Keratinocyte (primary cell): ENCODE measurements around the gene L1CAM. TPM values are rescaled to one million over a fixed set of nuclear protein-coding genes. Genes with fewer than 3 reads are reported as not detected.

Source experiments
- DNase-seq: peaks from one replicate; pipeline ENCODE4 v3.0.0-alpha.2; 2011; ENCODE audit warnings: low read depth, missing footprints, low spot score
- FAIRE-seq: peaks from 2 replicates; lab custom pipeline; 2011; peaks lifted over from hg19 to GRCh38; lab: Jason Lieb, UNC
- H2AFZ ChIP-seq: 2 replicates; pipeline ENCODE4 v1.6.0; 2012; ENCODE audit warnings: low read length, control low read depth, inconsistent platforms; ENCODE audit not compliant: control insufficient read depth
- H3K27ac ChIP-seq: 2 replicates; pipeline ENCODE4 v1.5.1; 2011; ENCODE audit warnings: low read length; ENCODE audit not compliant: control insufficient read depth, insufficient read depth
- H3K27me3 ChIP-seq: 3 replicates; pipeline ENCODE4 v1.6.0; 2011; ENCODE audit warnings: low read length; ENCODE audit not compliant: control insufficient read depth, insufficient read depth; ENCODE audit errors: extremely low read depth
- H3K36me3 ChIP-seq, 2 experiments: 2 replicates in 1 of 2; 3 replicates in 1 of 2; pipeline ENCODE4 v1.5.1; 2011; ENCODE audit warnings: low read length in 2 of 2, mild to moderate bottlenecking in 1 of 2; ENCODE audit not compliant: control insufficient read depth in 2 of 2, insufficient read depth in 2 of 2; ENCODE audit errors: extremely low read depth in 1 of 2
- H3K4me1 ChIP-seq: 3 replicates; pipeline ENCODE4 v1.5.1; 2011; ENCODE audit warnings: low read length; ENCODE audit not compliant: control insufficient read depth, insufficient read depth; ENCODE audit errors: extremely low read depth
- H3K4me2 ChIP-seq: 3 replicates; pipeline ENCODE4 v1.6.0; 2011; ENCODE audit warnings: low read depth, low read length; ENCODE audit not compliant: control insufficient read depth, insufficient read depth; ENCODE audit errors: extremely low read depth
- H3K4me3 ChIP-seq, 3 experiments: fragments of 200-600 bp in 1 of 3; sonication (generic) in 1 of 3; 2 replicates in 2 of 3; 3 replicates in 1 of 3; pipeline ENCODE4 v1.5.1; 2011 to 2016; ENCODE audit warnings: low read length in 3 of 3, mild to moderate bottlenecking in 3 of 3, control low read depth in 2 of 3, inconsistent platforms in 1 of 3, low read depth in 1 of 3, mixed read lengths in 1 of 3, mixed run types in 1 of 3, moderate library complexity in 1 of 3; ENCODE audit not compliant: control insufficient read depth in 2 of 3, insufficient read depth in 2 of 3; ENCODE audit errors: extremely low read depth in 1 of 3
- H3K79me2 ChIP-seq: 2 replicates; pipeline ENCODE4 v1.6.0; 2012; ENCODE audit warnings: low read length; ENCODE audit not compliant: control insufficient read depth, insufficient read depth
- H3K9ac ChIP-seq: 3 replicates; pipeline ENCODE4 v1.6.0; 2011; ENCODE audit warnings: low read length; ENCODE audit not compliant: control insufficient read depth, insufficient read depth; ENCODE audit errors: extremely low read depth
- H3K9me1 ChIP-seq: 3 replicates; pipeline ENCODE4 v1.6.0; 2011; ENCODE audit warnings: low read length; ENCODE audit not compliant: control insufficient read depth, insufficient read depth; ENCODE audit errors: extremely low read depth
- H3K9me3 ChIP-seq: 2 replicates; pipeline ENCODE4 v1.5.1; 2012; ENCODE audit warnings: low read depth, low read length; ENCODE audit not compliant: control insufficient read depth
- H4K20me1 ChIP-seq: 3 replicates; pipeline ENCODE4 v1.6.0; 2011; ENCODE audit warnings: low read length; ENCODE audit not compliant: control insufficient read depth, insufficient read depth; ENCODE audit errors: extremely low read depth
- EZH2 ChIP-seq: IDR thresholded peaks from one replicate; pipeline ENCODE4 v1.6.1; 2012; ENCODE audit warnings: inconsistent platforms, mild to moderate bottlenecking, low read length, moderate library complexity
- dilution Hi-C: fragments of 300-500 bp; cut with MboI; formaldehyde crosslinking; loops from one replicate; pipeline ENCODE4 v1.7.0; 2020; ENCODE audit warnings: low sequenced_read_pairs; ENCODE audit not compliant: extremely low pct_ligation_motif_present
- polyA plus RNA-seq, 5 experiments: library from polyadenylated mRNA; depleted of rRNA in 3 of 5; stranded (reverse) in 3 of 5; stranded (forward) in 1 of 5; unstranded in 1 of 5; fragments of >200 nt; gene quantifications; 1 replicate in 1 of 5; 2 replicates in 3 of 5; 3 replicates in 1 of 5; pipeline versions ENCODE4 v1.2.1 to v1.2.3, GENCODE V29; 2011 to 2012; ENCODE audit warnings: missing spikeins in 2 of 5, low read depth in 1 of 5, low replicate concordance in 1 of 5
- TF ChIP-seq, protein P1 (sequence below), 3 experiments: IDR thresholded peaks in 1 of 3; conservative IDR thresholded peaks in 1 of 3; optimal IDR thresholded peaks in 1 of 3; 2 replicates in 2 of 3; 3 replicates in 1 of 3; pipeline versions ENCODE3 to v1.5.1; 2011; ENCODE audit warnings: low read length in 3 of 3, mild to moderate bottlenecking in 3 of 3, moderate library complexity in 2 of 3, control low read depth in 1 of 3, inconsistent platforms in 1 of 3; ENCODE audit not compliant: insufficient read depth in 2 of 3; ENCODE audit errors: extremely low read depth in 1 of 3

The L1CAM gene
- polyA plus RNA-seq, 1 donor (not counting 4 experiments of a cell fraction or from before 2014, with no cell fraction given) = 18.2 TPM

GRCh38 chrX:153848325-153848724, 37.6 kb downstream of the L1CAM start:
- FAIRE-seq (no peak), DNase-seq (no peak)
- TF ChIP-seq, protein P1, sequence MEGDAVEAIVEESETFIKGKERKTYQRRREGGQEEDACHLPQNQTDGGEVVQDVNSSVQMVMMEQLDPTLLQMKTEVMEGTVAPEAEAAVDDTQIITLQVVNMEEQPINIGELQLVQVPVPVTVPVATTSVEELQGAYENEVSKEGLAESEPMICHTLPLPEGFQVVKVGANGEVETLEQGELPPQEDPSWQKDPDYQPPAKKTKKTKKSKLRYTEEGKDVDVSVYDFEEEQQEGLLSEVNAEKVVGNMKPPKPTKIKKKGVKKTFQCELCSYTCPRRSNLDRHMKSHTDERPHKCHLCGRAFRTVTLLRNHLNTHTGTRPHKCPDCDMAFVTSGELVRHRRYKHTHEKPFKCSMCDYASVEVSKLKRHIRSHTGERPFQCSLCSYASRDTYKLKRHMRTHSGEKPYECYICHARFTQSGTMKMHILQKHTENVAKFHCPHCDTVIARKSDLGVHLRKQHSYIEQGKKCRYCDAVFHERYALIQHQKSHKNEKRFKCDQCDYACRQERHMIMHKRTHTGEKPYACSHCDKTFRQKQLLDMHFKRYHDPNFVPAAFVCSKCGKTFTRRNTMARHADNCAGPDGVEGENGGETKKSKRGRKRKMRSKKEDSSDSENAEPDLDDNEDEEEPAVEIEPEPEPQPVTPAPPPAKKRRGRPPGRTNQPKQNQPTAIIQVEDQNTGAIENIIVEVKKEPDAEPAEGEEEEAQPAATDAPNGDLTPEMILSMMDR (optimal IDR thresholded peaks at IDR 0.05 in 1 of 3, IDR thresholded peaks at IDR 0.05 in 1 of 3, conservative IDR thresholded peaks at IDR 0.05 in 1 of 3; ENCODE audit: extremely low read depth in 1 of 3, insufficient read depth in 2 of 3, low read length in 3 of 3) = no peak
- TF ChIP-seq EZH2 = no peak
- H3K4me1 ChIP-seq = no peaks in the 10 kb centered on the region
- H3K36me3 ChIP-seq = no peaks in the 10 kb centered on the region
- H3K9me1 ChIP-seq = no peaks in the 10 kb centered on the region
- H3K4me3 ChIP-seq = no peak overlapping the region
- no peak overlapping the region for H3K27ac ChIP-seq
- no peaks in the 10 kb centered on the region for H4K20me1 ChIP-seq
- H2AFZ ChIP-seq = no peak overlapping the region
- H3K9me3 ChIP-seq = no peaks in the 10 kb centered on the region
- dilution Hi-C loops = no loop called here
- H3K79me2 ChIP-seq = no peaks in the 10 kb centered on the region
- no peak overlapping the region for H3K4me2 ChIP-seq
- peaks cover 8% of the 10 kb centered on the region for H3K27me3 ChIP-seq
- no peak overlapping the region for H3K9ac ChIP-seq

DNA sequence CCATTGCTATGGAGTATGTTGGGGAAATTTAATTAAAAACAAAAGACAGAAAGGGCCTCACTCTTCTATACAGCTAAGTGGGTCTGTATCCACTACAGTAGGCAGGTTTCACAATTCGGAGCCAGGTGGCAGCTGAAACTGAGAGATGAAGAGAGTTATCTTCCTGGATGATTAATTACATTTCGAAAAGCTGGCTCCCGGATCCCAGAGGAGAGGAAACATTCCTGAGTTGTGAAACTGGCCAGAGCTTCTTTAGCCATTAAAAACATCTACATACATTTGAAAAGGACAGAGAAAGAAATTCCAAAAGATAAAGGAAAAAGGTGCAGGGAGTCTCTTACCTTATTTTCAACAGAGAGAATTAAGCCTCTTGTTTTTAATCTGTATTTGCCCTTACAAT, 40.1 kb downstream of the L1CAM start:
- no peak for FAIRE-seq
- no peak overlapping the region for H3K4me3 ChIP-seq

More for the DNA sequence above, 40.1 kb downstream of the L1CAM start:
- dilution Hi-C loops = no loop called here
- no peak overlapping the region for H3K27ac ChIP-seq
- no peaks in the 10 kb centered on the region for H3K9me3 ChIP-seq
- DNase-seq = no peak
- H3K36me3 ChIP-seq = no peaks in the 10 kb centered on the region
- H3K4me2 ChIP-seq = no peak overlapping the region
- H3K27me3 ChIP-seq = peaks cover 8% of the 10 kb centered on the region
- no peaks in the 10 kb centered on the region for H3K4me1 ChIP-seq
- H2AFZ ChIP-seq = no peak overlapping the region
- TF ChIP-seq, protein P1 (optimal IDR thresholded peaks at IDR 0.05 in 1 of 3, IDR thresholded peaks at IDR 0.05 in 1 of 3, conservative IDR thresholded peaks at IDR 0.05 in 1 of 3; ENCODE audit: extremely low read depth in 1 of 3, insufficient read depth in 2 of 3, low read length in 3 of 3) = no peak
- no peak for TF ChIP-seq EZH2
- no peaks in the 10 kb centered on the region for H4K20me1 ChIP-seq
- H3K9ac ChIP-seq = no peak overlapping the region
- no peaks in the 10 kb centered on the region for H3K9me1 ChIP-seq
- no peaks in the 10 kb centered on the region for H3K79me2 ChIP-seq
